Transverse colon (tissue), 4 donors: ENCODE data around the gene PRXL2C.

Source experiments
- POLR2A ChIP-seq: fragments of 450-650 bp; IDR thresholded peaks from one replicate; pipeline ENCODE4 v1.6.1; 2016; ENCODE audit warnings: antibody characterized with exemption, mild to moderate bottlenecking, moderate library complexity
- POLR2AphosphoS5 ChIP-seq, 3 donors: sonication (generic); formaldehyde crosslinking; IDR thresholded peaks; one replicate each; pipeline ENCODE4 v1.6.1; 2016; ENCODE audit warnings: antibody characterized with exemption in 3 of 3
- TF ChIP-seq, protein P1 (sequence below), 5 experiments: fragments of 200-600 bp in 3 of 5; fragments of 450-650 bp in 2 of 5; sonication (generic) in 3 of 5; IDR thresholded peaks; 1 replicate in 2 of 5; 2 replicates in 3 of 5; pipeline ENCODE4 v1.5.1; 2016 to 2017; ENCODE audit warnings: antibody characterized with exemption in 5 of 5, inconsistent platforms in 3 of 5, mild to moderate bottlenecking in 2 of 5, moderate library complexity in 1 of 5

DNA sequence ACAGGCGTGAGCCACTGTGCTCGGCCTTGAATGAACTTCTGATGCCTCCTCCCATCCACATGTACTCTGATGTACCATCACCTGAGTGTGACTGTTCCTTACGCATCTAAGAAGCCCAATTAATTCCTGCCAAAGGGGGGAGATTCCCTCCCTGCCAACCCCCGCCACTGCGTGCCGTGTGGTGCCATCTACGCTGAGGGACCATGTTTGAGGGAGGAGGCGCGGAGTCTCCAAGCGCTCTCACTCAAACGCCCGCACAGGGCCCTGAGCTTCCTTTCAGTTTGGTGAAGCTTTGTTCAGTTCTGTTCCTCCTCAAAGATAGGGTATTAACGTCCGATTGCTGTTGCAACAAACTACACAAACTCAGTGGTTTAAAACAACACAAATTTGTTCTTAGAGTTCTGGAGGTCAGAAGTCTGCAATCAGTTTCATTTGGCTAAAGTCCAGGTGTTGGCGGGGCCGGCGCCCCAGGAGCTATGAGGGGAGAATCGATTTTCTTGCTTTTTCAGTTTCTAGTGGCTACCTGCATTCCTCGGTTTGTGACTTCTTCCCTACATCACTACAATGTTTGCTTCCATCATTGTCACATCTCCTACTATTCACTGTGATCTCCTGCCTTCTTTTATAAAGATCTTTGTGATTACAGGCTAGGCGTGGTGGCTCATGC is 13.9 kb upstream of the PRXL2C start:
- no peak for TF ChIP-seq POLR2A
- TF ChIP-seq, protein P1, sequence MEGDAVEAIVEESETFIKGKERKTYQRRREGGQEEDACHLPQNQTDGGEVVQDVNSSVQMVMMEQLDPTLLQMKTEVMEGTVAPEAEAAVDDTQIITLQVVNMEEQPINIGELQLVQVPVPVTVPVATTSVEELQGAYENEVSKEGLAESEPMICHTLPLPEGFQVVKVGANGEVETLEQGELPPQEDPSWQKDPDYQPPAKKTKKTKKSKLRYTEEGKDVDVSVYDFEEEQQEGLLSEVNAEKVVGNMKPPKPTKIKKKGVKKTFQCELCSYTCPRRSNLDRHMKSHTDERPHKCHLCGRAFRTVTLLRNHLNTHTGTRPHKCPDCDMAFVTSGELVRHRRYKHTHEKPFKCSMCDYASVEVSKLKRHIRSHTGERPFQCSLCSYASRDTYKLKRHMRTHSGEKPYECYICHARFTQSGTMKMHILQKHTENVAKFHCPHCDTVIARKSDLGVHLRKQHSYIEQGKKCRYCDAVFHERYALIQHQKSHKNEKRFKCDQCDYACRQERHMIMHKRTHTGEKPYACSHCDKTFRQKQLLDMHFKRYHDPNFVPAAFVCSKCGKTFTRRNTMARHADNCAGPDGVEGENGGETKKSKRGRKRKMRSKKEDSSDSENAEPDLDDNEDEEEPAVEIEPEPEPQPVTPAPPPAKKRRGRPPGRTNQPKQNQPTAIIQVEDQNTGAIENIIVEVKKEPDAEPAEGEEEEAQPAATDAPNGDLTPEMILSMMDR (IDR thresholded peaks at IDR 0.05): no peak
- TF ChIP-seq POLR2AphosphoS5 (IDR thresholded peaks at IDR 0.05): no peak
